ENCODE measurements around the gene PPP4R4. TPM values are rescaled to one million over a fixed set of nuclear protein-coding genes. Genes with fewer than 3 reads are reported as not detected.

PPP4R4 gene
- total RNA-seq, 6 donors from 2014 or later, result 3.0 to 18.4 (median 6.3) TPM

DNA sequence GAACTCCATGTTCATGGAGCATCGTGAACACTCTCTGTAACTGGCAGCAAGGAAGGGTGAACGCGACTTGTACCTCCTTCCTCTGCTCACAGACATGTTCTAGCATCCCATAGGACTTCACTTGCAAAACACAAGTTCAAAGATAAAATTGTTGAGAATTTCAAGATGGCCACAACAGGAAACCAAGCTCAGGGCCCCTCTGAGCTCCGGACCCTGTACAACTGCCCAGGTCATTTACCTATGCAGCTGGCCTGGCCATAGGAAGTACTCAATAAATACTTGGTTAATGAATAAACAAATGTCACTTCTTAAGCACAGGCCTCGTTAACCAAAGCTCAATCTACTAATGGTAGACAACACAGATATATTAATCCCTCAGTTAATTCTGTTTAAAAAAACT is 11.7 kb upstream of the PPP4R4 start:
- H3K27me3 ChIP-seq, result no peaks in the 10 kb centered on the region
- peaks cover 5 to 35% (median 18%) of the 10 kb centered on the region in 4 donors for H3K4me1 ChIP-seq
- ATAC-seq (ENCODE audit: low FRiP score in 2 of 2), result no peak
- no peaks in the 10 kb centered on the region for H3K36me3 ChIP-seq
- no peak for DNase-seq
- TF ChIP-seq EP300 (IDR thresholded peaks at IDR 0.05) (no peak), CTCF (IDR thresholded peaks at IDR 0.05) (no peak), POLR2AphosphoS5 (IDR thresholded peaks at IDR 0.05) (no peak), POLR2A (IDR thresholded peaks at IDR 0.05) (no peak)
- H3K9me3 ChIP-seq, result no peaks in the 10 kb centered on the region
- WGBS, 2 donors, result 81% methylated on average over 5 of the region's 5 CpGs
- H3K4me3 ChIP-seq, result no peak overlapping the region
- peak overlapping the region in 2 of 4 donors; percentile 21 to 22 for H3K27ac ChIP-seq

GRCh38 chr14:94163796-94164195 is 10.3 kb upstream of the PPP4R4 start:
- no peak for ATAC-seq (ENCODE audit: low FRiP score in 2 of 2)
- Histone ChIP-seq H3K36me3 (no peaks in the 10 kb centered on the region), H3K4me1 (peaks cover 5 to 25% (median 18%) of the 10 kb centered on the region in 4 donors), H3K9me3 (no peaks in the 10 kb centered on the region), H3K27ac (no peak overlapping the region), H3K4me3 (no peak overlapping the region), H3K27me3 (no peaks in the 10 kb centered on the region)
- TF ChIP-seq CTCF (IDR thresholded peaks at IDR 0.05) (no peak), POLR2A (IDR thresholded peaks at IDR 0.05) (no peak), POLR2AphosphoS5 (IDR thresholded peaks at IDR 0.05) (no peak)
- 69 to 80% methylated on average over 5 of the region's 5 CpGs for WGBS, 2 donors
- DNase-seq, result no peak

DNA sequence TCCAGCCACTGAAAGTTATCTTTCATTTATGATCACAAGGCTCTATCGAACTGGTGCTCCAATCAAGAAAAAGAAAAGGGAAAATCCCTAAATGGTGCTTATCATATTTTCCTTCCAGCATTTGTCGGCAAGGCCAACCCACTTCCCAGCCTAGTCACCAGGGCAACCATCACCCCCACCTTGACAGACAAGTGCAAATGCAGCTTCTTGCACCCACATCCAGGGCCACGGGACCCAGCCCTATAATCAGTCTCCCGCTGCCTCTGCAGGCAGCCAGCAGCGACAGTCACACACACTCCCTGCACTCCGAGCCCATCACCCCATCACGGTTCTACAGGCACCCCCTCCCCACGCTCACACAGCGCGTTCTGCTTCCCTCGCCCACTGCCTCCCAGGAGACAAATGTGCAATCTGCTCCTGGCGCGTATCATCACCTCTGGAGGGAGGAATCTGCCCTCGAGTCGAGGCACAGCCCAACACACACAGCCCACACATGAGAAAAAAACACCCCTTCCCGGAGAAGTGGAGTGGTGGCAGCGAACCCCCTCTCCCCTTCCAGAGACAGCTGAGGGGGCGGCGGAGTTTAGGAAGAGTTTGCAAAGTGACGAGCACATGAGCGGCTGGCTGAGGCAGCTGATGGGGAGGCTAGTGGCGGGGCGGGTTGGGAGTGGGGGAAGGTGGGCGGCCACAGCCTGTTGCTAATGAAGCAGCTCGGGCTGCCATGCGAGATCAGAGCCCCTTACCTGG is 9.3 kb upstream of the PPP4R4 start:
- ATAC-seq (ENCODE audit: low FRiP score in 2 of 2) (no peak), DNase-seq (peak in 1 of 2 donors; percentile 27)
- WGBS, 2 donors, result 53 to 61% methylated on average over 13 to 24 of the region's 26 CpGs
- Histone ChIP-seq H3K27me3 (no peaks in the 10 kb centered on the region), H3K36me3 (no peaks in the 10 kb centered on the region), H3K4me3 (no peak overlapping the region), H3K9me3 (no peaks in the 10 kb centered on the region), H3K4me1 (peaks cover 5 to 25% (median 18%) of the 10 kb centered on the region in 4 donors), H3K27ac (no peak overlapping the region)
- no peak for TF ChIP-seq EP300 (IDR thresholded peaks at IDR 0.05)
- no peak for TF ChIP-seq POLR2A (IDR thresholded peaks at IDR 0.05)
- no peak for TF ChIP-seq CTCF (IDR thresholded peaks at IDR 0.05)
- TF ChIP-seq POLR2AphosphoS5 (IDR thresholded peaks at IDR 0.05), result no peak

DNA sequence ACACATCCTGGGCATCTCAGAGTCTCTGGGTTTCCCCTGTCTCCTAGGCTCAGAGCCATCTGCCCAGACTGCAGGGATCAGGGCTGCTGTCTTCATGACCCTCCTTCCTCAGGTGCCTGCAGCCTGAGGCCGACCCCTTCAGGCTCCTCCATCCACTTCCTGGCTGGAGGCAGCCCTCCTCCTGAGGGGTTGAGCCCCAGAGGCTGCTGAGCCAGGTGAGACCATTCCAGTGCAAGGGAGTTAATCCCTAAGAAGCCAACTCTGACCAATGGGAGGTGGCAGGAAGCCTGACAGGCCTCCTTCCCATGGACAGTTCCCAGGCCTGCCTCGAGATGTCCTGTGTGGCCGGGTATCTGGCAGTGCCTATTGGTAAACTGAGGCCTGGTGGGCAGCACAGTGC is 8.4 kb upstream of the PPP4R4 start:
- DNase-seq (peak in 1 of 2 donors; percentile 13), ATAC-seq (ENCODE audit: low FRiP score in 2 of 2) (peak in 1 of 2 donors; percentile 6)
- WGBS, 2 donors, result 92 to 100% methylated on average over 2 to 3 of the region's 3 CpGs
- Histone ChIP-seq H3K4me1 (peaks cover 5 to 25% (median 18%) of the 10 kb centered on the region in 4 donors), H3K27ac (no peak overlapping the region), H3K9me3 (no peaks in the 10 kb centered on the region), H3K36me3 (no peaks in the 10 kb centered on the region), H3K27me3 (no peaks in the 10 kb centered on the region), H3K4me3 (no peak overlapping the region)
- no peak for TF ChIP-seq EP300 (IDR thresholded peaks at IDR 0.05)
- TF ChIP-seq POLR2AphosphoS5 (IDR thresholded peaks at IDR 0.05), result no peak
- no peak for TF ChIP-seq POLR2A (IDR thresholded peaks at IDR 0.05)

GRCh38 chr14:94170136-94170535 is 4.0 kb upstream of the PPP4R4 start:
- DNase-seq (no peak), ATAC-seq (ENCODE audit: low FRiP score in 2 of 2) (no peak)
- 73 to 89% methylated on average over 6 of the region's 6 CpGs for WGBS, 2 donors
- Histone ChIP-seq H3K27ac (no peak overlapping the region), H3K4me1 (peaks cover 13 to 17% (median 14%) of the 10 kb centered on the region in 4 donors), H3K4me3 (no peak overlapping the region), H3K27me3 (peaks cover 0 to 9% (median 6%) of the 10 kb centered on the region in 4 donors), H3K36me3 (no peaks in the 10 kb centered on the region), H3K9me3 (no peaks in the 10 kb centered on the region)
- TF ChIP-seq POLR2A (IDR thresholded peaks at IDR 0.05) (no peak), CTCF (IDR thresholded peaks at IDR 0.05) (no peak), EP300 (IDR thresholded peaks at IDR 0.05) (no peak), POLR2AphosphoS5 (IDR thresholded peaks at IDR 0.05) (no peak)

Data from upper lobe of left lung (tissue), 6 donors.